Measurements from ENCODE around the gene PEX5.

PEX5 gene

GRCh38 chr12:7142056-7142644 is 47.3 kb upstream of the PEX5 start (continued):
- TF ChIP-seq ZNF311 (tag by site-specific recombination; IDR thresholded peaks at IDR 0.05; ENCODE audit: borderline replicate concordance) = no peak
- no peak for TF ChIP-seq GFI1B (tag by site-specific recombination; IDR thresholded peaks at IDR 0.05)
- TF ChIP-seq ZNF530 (tag by site-specific recombination; IDR thresholded peaks at IDR 0.05; ENCODE audit: low read depth) = peak; percentile 70; the same call in 1 of the 2 replicates
- 0 out of 2 replicates have a peak, but pooled peaks have one; percentile 7 for TF ChIP-seq ZNF654 (tag by site-specific recombination; IDR thresholded peaks at IDR 0.05; ENCODE audit: low read depth)
- TF ChIP-seq KLF7 (tag by site-specific recombination; IDR thresholded peaks at IDR 0.05; ENCODE audit: borderline replicate concordance) = no peak
- TF ChIP-seq ZNF37A (tag by site-specific recombination; IDR thresholded peaks at IDR 0.05) = no peak
- no peak for TF ChIP-seq ZNF239 (tag by site-specific recombination; IDR thresholded peaks at IDR 0.05)

GRCh38 chr12:7142809-7143465 is 46.5 kb upstream of the PEX5 start:
- ChIA-PET POLR2A (no interaction called here), CTCF (interaction anchor here (0.5 to 3.7 kb wide), 14 partner anchors 10 to 773 kb away, joined by 3 to 35 read pairs (median 6); partner anchors contain the start of gene PEX5)
- TF ChIP-seq, protein P1, sequence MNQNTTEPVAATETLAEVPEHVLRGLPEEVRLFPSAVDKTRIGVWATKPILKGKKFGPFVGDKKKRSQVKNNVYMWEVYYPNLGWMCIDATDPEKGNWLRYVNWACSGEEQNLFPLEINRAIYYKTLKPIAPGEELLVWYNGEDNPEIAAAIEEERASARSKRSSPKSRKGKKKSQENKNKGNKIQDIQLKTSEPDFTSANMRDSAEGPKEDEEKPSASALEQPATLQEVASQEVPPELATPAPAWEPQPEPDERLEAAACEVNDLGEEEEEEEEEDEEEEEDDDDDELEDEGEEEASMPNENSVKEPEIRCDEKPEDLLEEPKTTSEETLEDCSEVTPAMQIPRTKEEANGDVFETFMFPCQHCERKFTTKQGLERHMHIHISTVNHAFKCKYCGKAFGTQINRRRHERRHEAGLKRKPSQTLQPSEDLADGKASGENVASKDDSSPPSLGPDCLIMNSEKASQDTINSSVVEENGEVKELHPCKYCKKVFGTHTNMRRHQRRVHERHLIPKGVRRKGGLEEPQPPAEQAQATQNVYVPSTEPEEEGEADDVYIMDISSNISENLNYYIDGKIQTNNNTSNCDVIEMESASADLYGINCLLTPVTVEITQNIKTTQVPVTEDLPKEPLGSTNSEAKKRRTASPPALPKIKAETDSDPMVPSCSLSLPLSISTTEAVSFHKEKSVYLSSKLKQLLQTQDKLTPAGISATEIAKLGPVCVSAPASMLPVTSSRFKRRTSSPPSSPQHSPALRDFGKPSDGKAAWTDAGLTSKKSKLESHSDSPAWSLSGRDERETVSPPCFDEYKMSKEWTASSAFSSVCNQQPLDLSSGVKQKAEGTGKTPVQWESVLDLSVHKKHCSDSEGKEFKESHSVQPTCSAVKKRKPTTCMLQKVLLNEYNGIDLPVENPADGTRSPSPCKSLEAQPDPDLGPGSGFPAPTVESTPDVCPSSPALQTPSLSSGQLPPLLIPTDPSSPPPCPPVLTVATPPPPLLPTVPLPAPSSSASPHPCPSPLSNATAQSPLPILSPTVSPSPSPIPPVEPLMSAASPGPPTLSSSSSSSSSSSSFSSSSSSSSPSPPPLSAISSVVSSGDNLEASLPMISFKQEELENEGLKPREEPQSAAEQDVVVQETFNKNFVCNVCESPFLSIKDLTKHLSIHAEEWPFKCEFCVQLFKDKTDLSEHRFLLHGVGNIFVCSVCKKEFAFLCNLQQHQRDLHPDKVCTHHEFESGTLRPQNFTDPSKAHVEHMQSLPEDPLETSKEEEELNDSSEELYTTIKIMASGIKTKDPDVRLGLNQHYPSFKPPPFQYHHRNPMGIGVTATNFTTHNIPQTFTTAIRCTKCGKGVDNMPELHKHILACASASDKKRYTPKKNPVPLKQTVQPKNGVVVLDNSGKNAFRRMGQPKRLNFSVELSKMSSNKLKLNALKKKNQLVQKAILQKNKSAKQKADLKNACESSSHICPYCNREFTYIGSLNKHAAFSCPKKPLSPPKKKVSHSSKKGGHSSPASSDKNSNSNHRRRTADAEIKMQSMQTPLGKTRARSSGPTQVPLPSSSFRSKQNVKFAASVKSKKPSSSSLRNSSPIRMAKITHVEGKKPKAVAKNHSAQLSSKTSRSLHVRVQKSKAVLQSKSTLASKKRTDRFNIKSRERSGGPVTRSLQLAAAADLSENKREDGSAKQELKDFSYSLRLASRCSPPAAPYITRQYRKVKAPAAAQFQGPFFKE (tag by site-specific recombination; IDR thresholded peaks at IDR 0.05; ENCODE audit: borderline replicate concordance) = no peak
- no peak for TF ChIP-seq ZNF701 (tag by site-specific recombination; IDR thresholded peaks at IDR 0.05)
- no peak for TF ChIP-seq ZNF292 (tag by site-specific recombination; IDR thresholded peaks at IDR 0.05; ENCODE audit: borderline replicate concordance, low read depth)
- no peak for TF ChIP-seq ZNF664 (tag by site-specific recombination; IDR thresholded peaks at IDR 0.05)
- no peak for TF ChIP-seq SP2 (tag by site-specific recombination; IDR thresholded peaks at IDR 0.05)
- TF ChIP-seq ZNF530 (tag by site-specific recombination; IDR thresholded peaks at IDR 0.05; ENCODE audit: low read depth) = no peak
- no peak for TF ChIP-seq ZNF157 (tag by site-specific recombination; IDR thresholded peaks at IDR 0.05)
- no peak overlapping the region for H3K4me3 ChIP-seq (ENCODE audit: low read depth, low read length)
- peaks cover 3 to 63% of the 10 kb centered on the region in 2 experiments; a peak in 2 of 3 replicates for H3K36me3 ChIP-seq (ENCODE audit: control insufficient read depth in 2 of 2, insufficient read depth in 1 of 2, low read length in 2 of 2)
- H3K27ac ChIP-seq (ENCODE audit: extremely low read depth, low read depth, low read length) = no peak overlapping the region
- no peaks in the 10 kb centered on the region for H3K9me3 ChIP-seq (ENCODE audit: control insufficient read depth, insufficient read depth, low read depth, low read length)
- no peaks in the 10 kb centered on the region for H3K4me1 ChIP-seq (ENCODE audit: control insufficient read depth, insufficient read depth, low read length)

DNA sequence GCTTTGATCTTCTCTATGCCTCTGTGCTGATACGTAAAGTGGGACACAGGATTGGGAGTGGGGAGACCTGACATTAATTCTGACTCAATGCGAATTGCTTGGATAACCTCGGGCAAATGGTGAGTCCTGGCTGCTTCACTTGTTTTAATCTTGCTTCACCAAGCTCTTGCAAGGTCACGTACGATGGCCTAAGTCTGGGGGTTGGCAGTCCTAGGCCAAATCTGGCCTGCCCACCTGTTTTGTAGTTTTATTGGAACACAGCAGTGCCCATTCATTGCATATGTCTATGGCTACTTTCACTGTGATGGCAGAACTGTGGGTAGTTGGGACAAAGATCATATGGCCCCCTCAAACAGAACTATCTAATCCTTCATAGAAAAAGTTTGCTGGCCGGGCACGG is 45.9 kb upstream of the PEX5 start:
- H3K36me3 ChIP-seq (ENCODE audit: control insufficient read depth in 2 of 2, insufficient read depth in 1 of 2, low read length in 2 of 2) = peaks cover 3 to 65% of the 10 kb centered on the region in 2 experiments; a peak in 2 of 3 replicates
- no peaks in the 10 kb centered on the region for H3K9me3 ChIP-seq (ENCODE audit: control insufficient read depth, insufficient read depth, low read depth, low read length)
- H3K4me1 ChIP-seq (ENCODE audit: control insufficient read depth, insufficient read depth, low read length) = no peaks in the 10 kb centered on the region
- CTCF ChIA-PET = interaction anchor here (0.6 to 3.5 kb wide), 12 partner anchors 11 to 199 kb away, joined by 3 to 43 read pairs (median 6); partner anchors contain the start of genes C12orf57, C1RL, PEX5 and RNU7-1
- POLR2A ChIA-PET = no interaction called here
- TF ChIP-seq ZNF792 (tag by site-specific recombination; IDR thresholded peaks at IDR 0.05) = no peak
- no peak overlapping the region for H3K27ac ChIP-seq (ENCODE audit: extremely low read depth, low read depth, low read length)
- no peak overlapping the region for H3K4me3 ChIP-seq (ENCODE audit: low read depth, low read length)

All from HEK293 (cell line).